HEK293 (cell line): ENCODE data around the gene SUPT5H.
A peak's percentile ranks its signal among the peaks of the same experiment; 100 is the strongest.

ENCODE experiments used
- ZNF341 ChIP-seq: fragments of 450-650 bp; formaldehyde crosslinking; IDR thresholded peaks from 2 replicates; pipeline ENCODE4; 2016; ENCODE audit warnings: low read depth, missing biosample characterization, missing genetic modification characterization
- TF ChIP-seq, protein P1 (sequence below): fragments of 450-650 bp; formaldehyde crosslinking; IDR thresholded peaks from 2 replicates; pipeline ENCODE4 v1.5.1; 2016; ENCODE audit warnings: missing biosample characterization, missing genetic modification characterization
- TF ChIP-seq, protein P2 (sequence below): fragments of 450-650 bp; formaldehyde crosslinking; IDR thresholded peaks from 2 replicates; pipeline ENCODE4 v1.5.1; 2017; ENCODE audit warnings: missing biosample characterization, missing genetic modification characterization
- TF ChIP-seq, protein P3 (sequence below): fragments of 450-650 bp; formaldehyde crosslinking; IDR thresholded peaks from 2 replicates; pipeline ENCODE4 v1.5.0; 2017; ENCODE audit warnings: missing biosample characterization, missing genetic modification characterization, borderline replicate concordance
- TF ChIP-seq, protein P4 (sequence below): fragments of 450-650 bp; formaldehyde crosslinking; IDR thresholded peaks from 2 replicates; pipeline ENCODE4 v1.5.1; 2017; ENCODE audit warnings: missing biosample characterization, missing genetic modification characterization

DNA sequence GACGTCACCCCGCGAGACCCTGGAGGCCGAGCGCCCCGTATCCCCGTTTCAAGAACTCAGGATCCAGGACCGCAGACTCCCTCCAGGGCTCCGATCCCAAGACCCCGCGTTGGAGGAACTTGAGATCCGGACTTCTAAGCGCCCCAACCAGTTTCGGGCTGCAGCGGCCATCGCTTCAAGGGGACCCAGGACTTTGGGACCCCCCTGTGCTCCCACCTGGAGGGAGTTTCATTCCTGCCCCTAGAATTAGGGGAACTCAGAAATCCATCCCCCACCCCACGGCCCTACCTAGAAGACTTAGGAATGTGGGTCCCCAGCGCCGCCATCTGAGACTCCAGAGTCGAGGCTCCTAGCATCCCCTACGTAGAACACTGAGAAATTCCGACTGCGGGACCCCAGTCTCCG lies 32.5 kb upstream of the SUPT5H start:
- TF ChIP-seq, protein P1, sequence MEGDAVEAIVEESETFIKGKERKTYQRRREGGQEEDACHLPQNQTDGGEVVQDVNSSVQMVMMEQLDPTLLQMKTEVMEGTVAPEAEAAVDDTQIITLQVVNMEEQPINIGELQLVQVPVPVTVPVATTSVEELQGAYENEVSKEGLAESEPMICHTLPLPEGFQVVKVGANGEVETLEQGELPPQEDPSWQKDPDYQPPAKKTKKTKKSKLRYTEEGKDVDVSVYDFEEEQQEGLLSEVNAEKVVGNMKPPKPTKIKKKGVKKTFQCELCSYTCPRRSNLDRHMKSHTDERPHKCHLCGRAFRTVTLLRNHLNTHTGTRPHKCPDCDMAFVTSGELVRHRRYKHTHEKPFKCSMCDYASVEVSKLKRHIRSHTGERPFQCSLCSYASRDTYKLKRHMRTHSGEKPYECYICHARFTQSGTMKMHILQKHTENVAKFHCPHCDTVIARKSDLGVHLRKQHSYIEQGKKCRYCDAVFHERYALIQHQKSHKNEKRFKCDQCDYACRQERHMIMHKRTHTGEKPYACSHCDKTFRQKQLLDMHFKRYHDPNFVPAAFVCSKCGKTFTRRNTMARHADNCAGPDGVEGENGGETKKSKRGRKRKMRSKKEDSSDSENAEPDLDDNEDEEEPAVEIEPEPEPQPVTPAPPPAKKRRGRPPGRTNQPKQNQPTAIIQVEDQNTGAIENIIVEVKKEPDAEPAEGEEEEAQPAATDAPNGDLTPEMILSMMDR (tag by site-specific recombination), result 0 out of 2 replicates have a peak, but pooled peaks have one; percentile 1
- no peak for TF ChIP-seq ZNF341 (tag by site-specific recombination)
- TF ChIP-seq, protein P2, sequence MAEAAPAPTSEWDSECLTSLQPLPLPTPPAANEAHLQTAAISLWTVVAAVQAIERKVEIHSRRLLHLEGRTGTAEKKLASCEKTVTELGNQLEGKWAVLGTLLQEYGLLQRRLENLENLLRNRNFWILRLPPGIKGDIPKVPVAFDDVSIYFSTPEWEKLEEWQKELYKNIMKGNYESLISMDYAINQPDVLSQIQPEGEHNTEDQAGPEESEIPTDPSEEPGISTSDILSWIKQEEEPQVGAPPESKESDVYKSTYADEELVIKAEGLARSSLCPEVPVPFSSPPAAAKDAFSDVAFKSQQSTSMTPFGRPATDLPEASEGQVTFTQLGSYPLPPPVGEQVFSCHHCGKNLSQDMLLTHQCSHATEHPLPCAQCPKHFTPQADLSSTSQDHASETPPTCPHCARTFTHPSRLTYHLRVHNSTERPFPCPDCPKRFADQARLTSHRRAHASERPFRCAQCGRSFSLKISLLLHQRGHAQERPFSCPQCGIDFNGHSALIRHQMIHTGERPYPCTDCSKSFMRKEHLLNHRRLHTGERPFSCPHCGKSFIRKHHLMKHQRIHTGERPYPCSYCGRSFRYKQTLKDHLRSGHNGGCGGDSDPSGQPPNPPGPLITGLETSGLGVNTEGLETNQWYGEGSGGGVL (tag by site-specific recombination), result no peak
- TF ChIP-seq, protein P3, sequence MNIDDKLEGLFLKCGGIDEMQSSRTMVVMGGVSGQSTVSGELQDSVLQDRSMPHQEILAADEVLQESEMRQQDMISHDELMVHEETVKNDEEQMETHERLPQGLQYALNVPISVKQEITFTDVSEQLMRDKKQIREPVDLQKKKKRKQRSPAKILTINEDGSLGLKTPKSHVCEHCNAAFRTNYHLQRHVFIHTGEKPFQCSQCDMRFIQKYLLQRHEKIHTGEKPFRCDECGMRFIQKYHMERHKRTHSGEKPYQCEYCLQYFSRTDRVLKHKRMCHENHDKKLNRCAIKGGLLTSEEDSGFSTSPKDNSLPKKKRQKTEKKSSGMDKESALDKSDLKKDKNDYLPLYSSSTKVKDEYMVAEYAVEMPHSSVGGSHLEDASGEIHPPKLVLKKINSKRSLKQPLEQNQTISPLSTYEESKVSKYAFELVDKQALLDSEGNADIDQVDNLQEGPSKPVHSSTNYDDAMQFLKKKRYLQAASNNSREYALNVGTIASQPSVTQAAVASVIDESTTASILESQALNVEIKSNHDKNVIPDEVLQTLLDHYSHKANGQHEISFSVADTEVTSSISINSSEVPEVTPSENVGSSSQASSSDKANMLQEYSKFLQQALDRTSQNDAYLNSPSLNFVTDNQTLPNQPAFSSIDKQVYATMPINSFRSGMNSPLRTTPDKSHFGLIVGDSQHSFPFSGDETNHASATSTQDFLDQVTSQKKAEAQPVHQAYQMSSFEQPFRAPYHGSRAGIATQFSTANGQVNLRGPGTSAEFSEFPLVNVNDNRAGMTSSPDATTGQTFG, result no peak
- TF ChIP-seq, protein P4, sequence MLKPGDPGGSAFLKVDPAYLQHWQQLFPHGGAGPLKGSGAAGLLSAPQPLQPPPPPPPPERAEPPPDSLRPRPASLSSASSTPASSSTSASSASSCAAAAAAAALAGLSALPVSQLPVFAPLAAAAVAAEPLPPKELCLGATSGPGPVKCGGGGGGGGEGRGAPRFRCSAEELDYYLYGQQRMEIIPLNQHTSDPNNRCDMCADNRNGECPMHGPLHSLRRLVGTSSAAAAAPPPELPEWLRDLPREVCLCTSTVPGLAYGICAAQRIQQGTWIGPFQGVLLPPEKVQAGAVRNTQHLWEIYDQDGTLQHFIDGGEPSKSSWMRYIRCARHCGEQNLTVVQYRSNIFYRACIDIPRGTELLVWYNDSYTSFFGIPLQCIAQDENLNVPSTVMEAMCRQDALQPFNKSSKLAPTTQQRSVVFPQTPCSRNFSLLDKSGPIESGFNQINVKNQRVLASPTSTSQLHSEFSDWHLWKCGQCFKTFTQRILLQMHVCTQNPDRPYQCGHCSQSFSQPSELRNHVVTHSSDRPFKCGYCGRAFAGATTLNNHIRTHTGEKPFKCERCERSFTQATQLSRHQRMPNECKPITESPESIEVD (tag by site-specific recombination), result no peak
